PC-9 (cell line): ENCODE results near the gene DIP2C. TPM values are rescaled to one million over a fixed set of nuclear protein-coding genes. Genes with fewer than 3 reads are reported as not detected.

Experiments used
- BruUV-seq: library from RNA; stranded (reverse); fragments of 400-500 nt; replicated peaks from 2 replicates; lab custom pipeline; 2021; lab: Mats Ljungman, UMichigan
- CTCF ChIA-PET: fragments of 300-600 bp; sonication (Branson Sonifier 250); formaldehyde crosslinking; loops from one replicate; lab custom pipeline; 2022; ENCODE audit warnings: antibody characterized with exemption; lab: Charles Lee
- POLR2A ChIA-PET: fragments of 300-600 bp; sonication (Branson Sonifier 250); formaldehyde crosslinking; loops from one replicate; lab custom pipeline; 2022; ENCODE audit warnings: antibody characterized with exemption; ENCODE audit not compliant: unreplicated experiment; lab: Charles Lee
- DNase-seq, 2 experiments: peaks; one replicate each; pipeline versions ENCODE4 v3.0.0 to v3.0.0-alpha.2; 2015 to 2022; ENCODE audit warnings: mixed read lengths in 1 of 2
- H2AFZ ChIP-seq: fragments of 200-600 bp; sonication (generic); 2 replicates; pipeline ENCODE4 v1.8.1; 2017; ENCODE audit warnings: antibody characterized with exemption
- H3F3A ChIP-seq: fragments of 200-600 bp; sonication (generic); 2 replicates; pipeline ENCODE4 v1.8.1; 2017; ENCODE audit warnings: antibody characterized with exemption, mild to moderate bottlenecking, low read depth; ENCODE audit not compliant: insufficient read depth
- H3K27ac ChIP-seq: fragments of 200-600 bp; sonication (generic); 2 replicates; pipeline ENCODE4 v1.6.1; 2016; ENCODE audit warnings: mixed run types
- H3K27me3 ChIP-seq: fragments of 200-600 bp; sonication (generic); 2 replicates; pipeline ENCODE4 v1.6.1; 2016; ENCODE audit warnings: low read depth, mixed run types; ENCODE audit not compliant: insufficient read depth
- H3K36me3 ChIP-seq: fragments of 200-600 bp; sonication (generic); 2 replicates; pipeline ENCODE4 v1.6.1; 2016; ENCODE audit warnings: low read depth, mixed run types
- H3K4me1 ChIP-seq: fragments of 200-600 bp; sonication (generic); replicated peaks from 2 replicates; pipeline ENCODE4 v1.6.1; 2016; ENCODE audit warnings: mixed run types; ENCODE audit not compliant: insufficient read depth
- H3K4me2 ChIP-seq: fragments of 200-600 bp; sonication (generic); 2 replicates; pipeline ENCODE4 v1.6.1; 2017; ENCODE audit warnings: mixed run types
- H3K4me3 ChIP-seq: fragments of 200-600 bp; sonication (generic); 2 replicates; pipeline ENCODE4 v1.6.1; 2016; ENCODE audit warnings: mixed run types
- H3K79me2 ChIP-seq: fragments of 200-600 bp; sonication (generic); 2 replicates; pipeline ENCODE4 v1.6.1; 2017; ENCODE audit warnings: low read depth, mixed run types
- H3K9me2 ChIP-seq: fragments of 200-600 bp; sonication (generic); 2 replicates; pipeline ENCODE4 v1.8.1; 2017; ENCODE audit warnings: mild to moderate bottlenecking; ENCODE audit not compliant: insufficient read depth
- H3K9me3 ChIP-seq: fragments of 200-600 bp; sonication (generic); 2 replicates; pipeline ENCODE4 v1.8.1; 2016; ENCODE audit warnings: low read depth; ENCODE audit not compliant: insufficient read depth
- H4K20me1 ChIP-seq: fragments of 200-600 bp; sonication (generic); 2 replicates; pipeline ENCODE4 v1.8.1; 2017; ENCODE audit not compliant: insufficient read depth
- EZH2 ChIP-seq: fragments of 200-600 bp; sonication (generic); IDR thresholded peaks from 2 replicates; pipeline ENCODE4 v1.8.0; 2017; ENCODE audit warnings: antibody characterized with exemption, low read depth
- intact Hi-C: fragments of 100-400 bp; cut with micrococcal nuclease; formaldehyde crosslinking; loops from one replicate; pipeline ENCODE4 v1.10.0; 2022; ENCODE audit not compliant: unreplicated experiment
- total RNA-seq: library from RNA; stranded (reverse); gene quantifications from 2 replicates; pipeline ENCODE4 v1.2.3, GENCODE V29; 2021
- TF ChIP-seq, protein P1 (sequence below): fragments of 200-600 bp; sonication (generic); conservative IDR thresholded peaks from 2 replicates; pipeline ENCODE4 v1.6.1; 2017; ENCODE audit warnings: mixed run types, antibody characterized with exemption, mild to moderate bottlenecking, moderate library complexity

Gene DIP2C
- total RNA-seq, 1 experiment from 2014 or later, result 0.83 TPM

DNA sequence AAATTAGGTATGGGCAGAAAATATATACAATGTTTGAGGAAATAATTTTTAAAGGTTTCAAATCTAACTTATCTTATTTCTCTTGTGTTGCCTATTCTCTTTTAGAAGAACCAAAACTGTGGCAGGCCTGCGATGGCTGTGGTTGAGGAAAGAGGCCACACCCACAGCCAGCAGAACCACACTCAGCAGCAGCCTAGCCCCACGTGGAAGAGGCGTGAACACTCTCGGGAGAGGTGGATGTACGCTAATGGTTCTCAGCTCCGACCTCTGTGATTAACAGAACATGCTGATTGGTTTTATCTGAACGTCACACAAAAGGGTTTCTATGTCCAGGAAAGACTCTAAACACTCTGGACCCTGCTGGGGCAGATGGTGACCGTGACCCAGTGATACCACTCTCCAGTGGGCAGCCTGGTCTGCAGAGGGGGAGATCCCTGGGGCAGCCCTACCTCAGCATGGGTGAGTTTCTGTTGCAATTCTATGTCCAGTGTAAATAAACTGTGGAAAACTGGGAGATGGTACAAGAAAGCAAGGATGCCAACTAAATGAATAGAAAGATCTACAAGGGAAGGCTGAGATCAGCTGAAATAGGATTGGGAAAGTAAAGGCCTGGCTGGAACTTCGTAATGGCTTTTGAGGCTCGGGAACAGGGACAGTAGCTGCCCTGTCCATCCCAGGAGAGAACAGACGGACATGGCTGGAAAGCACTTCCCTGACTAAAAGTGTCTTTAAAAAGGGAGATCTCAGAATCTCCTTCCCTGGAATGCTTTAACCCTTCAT, 26.6 kb downstream of the DIP2C start:
- Histone ChIP-seq H3K9me3 (no peaks in the 10 kb centered on the region; the same call in 1 of the 2 replicates), H3F3A (peaks cover 6% of the 10 kb centered on the region), H3K4me3 (no peak overlapping the region), H3K36me3 (no peaks in the 10 kb centered on the region), H3K9me2 (no peaks in the 10 kb centered on the region), H3K79me2 (no peaks in the 10 kb centered on the region), H4K20me1 (no peaks in the 10 kb centered on the region), H2AFZ (no peak overlapping the region), H3K4me1 (no peaks in the 10 kb centered on the region), H3K4me2 (no peak overlapping the region), H3K27ac (no peak overlapping the region), H3K27me3 (peaks cover 35% of the 10 kb centered on the region)
- BruUV-seq, result no TSS peak
- CTCF ChIA-PET, result no interaction called here
- DNase-seq, result no peak
- TF ChIP-seq, protein P1, sequence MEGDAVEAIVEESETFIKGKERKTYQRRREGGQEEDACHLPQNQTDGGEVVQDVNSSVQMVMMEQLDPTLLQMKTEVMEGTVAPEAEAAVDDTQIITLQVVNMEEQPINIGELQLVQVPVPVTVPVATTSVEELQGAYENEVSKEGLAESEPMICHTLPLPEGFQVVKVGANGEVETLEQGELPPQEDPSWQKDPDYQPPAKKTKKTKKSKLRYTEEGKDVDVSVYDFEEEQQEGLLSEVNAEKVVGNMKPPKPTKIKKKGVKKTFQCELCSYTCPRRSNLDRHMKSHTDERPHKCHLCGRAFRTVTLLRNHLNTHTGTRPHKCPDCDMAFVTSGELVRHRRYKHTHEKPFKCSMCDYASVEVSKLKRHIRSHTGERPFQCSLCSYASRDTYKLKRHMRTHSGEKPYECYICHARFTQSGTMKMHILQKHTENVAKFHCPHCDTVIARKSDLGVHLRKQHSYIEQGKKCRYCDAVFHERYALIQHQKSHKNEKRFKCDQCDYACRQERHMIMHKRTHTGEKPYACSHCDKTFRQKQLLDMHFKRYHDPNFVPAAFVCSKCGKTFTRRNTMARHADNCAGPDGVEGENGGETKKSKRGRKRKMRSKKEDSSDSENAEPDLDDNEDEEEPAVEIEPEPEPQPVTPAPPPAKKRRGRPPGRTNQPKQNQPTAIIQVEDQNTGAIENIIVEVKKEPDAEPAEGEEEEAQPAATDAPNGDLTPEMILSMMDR, result no peak
- POLR2A ChIA-PET, result no interaction called here
- intact Hi-C loops, result no loop called here

DNA sequence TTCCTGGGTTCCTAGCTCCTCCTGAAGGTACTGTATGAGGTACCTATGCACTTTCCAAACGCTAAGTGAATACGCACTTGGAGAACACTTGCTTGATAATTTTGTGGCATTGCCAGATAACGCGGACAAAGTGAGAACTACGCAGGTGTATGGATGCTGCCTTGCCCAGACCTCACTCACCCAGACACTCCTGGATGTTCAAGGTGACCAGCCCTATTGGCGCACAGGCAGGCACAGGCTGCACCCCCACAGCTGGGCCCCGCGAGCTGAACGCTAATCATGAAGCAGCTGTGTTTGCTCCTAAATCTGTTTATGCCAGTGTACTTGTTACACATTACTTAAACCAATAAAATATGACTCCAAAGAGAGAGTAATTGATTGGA, 27.3 kb downstream of the DIP2C start:
- no peaks in the 10 kb centered on the region for H3K4me1 ChIP-seq
- H3K4me3 ChIP-seq, result no peak overlapping the region
- ChIA-PET POLR2A (no interaction called here), CTCF (no interaction called here)
- no peak overlapping the region for H2AFZ ChIP-seq
- H3K4me2 ChIP-seq, result no peak overlapping the region
- H3K9me2 ChIP-seq, result no peaks in the 10 kb centered on the region
- TF ChIP-seq EZH2, result no peak
- TF ChIP-seq, protein P1, result no peak
- H3K27me3 ChIP-seq, result peaks cover 35% of the 10 kb centered on the region
- no peaks in the 10 kb centered on the region for H3K79me2 ChIP-seq
- BruUV-seq, result no TSS peak
- no peaks in the 10 kb centered on the region for H3K9me3 ChIP-seq
- H3F3A ChIP-seq, result no peaks in the 10 kb centered on the region; the same call in 1 of the 2 replicates
- H3K27ac ChIP-seq, result no peak overlapping the region
- H4K20me1 ChIP-seq, result no peaks in the 10 kb centered on the region
- intact Hi-C loops, result no loop called here
- H3K36me3 ChIP-seq, result no peaks in the 10 kb centered on the region
- DNase-seq, result no peak

DNA sequence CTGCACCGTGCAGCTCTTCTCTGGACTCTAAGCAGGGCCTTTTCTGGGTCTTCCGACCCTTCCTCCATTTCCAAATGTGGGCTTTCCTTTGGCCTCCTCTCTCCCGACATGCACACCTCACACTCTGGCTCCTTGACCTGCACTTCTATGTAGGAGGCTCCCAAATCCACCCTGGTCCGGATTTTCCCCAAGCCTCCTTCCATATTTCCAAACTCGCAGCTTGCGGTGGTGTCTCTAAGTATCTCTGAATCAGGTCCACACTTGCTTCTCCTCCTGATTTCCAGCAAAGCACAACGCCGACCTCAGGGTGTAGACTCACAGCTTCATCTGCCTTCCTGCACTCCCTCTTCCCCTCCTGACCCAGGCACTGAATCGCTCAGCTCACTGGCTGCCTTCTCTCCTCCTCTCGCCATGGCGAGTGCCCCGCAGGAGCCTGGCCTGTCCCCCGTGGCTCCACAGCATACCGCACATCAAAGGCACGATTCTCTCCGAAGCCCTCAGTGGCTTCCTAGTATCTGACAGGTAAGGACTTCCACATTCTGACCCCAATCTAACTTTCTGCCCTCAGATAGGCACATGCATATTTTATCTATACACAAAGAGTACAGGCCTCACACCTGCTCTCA, 27.8 kb downstream of the DIP2C start:
- no peak for DNase-seq
- Histone ChIP-seq H3K4me2 (no peak overlapping the region), H3K27me3 (peaks cover 35% of the 10 kb centered on the region), H3K4me3 (no peak overlapping the region), H3K79me2 (no peaks in the 10 kb centered on the region), H3K9me3 (no peaks in the 10 kb centered on the region), H3K4me1 (no peaks in the 10 kb centered on the region), H4K20me1 (no peaks in the 10 kb centered on the region), H3K36me3 (no peaks in the 10 kb centered on the region), H3K27ac (no peak overlapping the region), H3K9me2 (no peaks in the 10 kb centered on the region), H2AFZ (no peak overlapping the region), H3F3A (no peaks in the 10 kb centered on the region)
- ChIA-PET CTCF (no interaction called here), POLR2A (no interaction called here)
- intact Hi-C loops, result no loop called here
- TF ChIP-seq EZH2, result no peak
- TF ChIP-seq, protein P1, result no peak
- BruUV-seq, result no TSS peak
